WI38 (cell line): ENCODE results near the gene DACT2.
"Not testable (repeated sequence)": the region's sequence is repeated elsewhere in the genome, so short reads cannot be mapped to it uniquely, and the experiment has no call there.

Source experiments
- H3K4me3 ChIP-seq: 2 replicates; pipeline ENCODE4 v1.5.1; 2011; ENCODE audit warnings: low read depth, mild to moderate bottlenecking, control low read depth, low read length
- TF ChIP-seq, protein P1 (sequence below): IDR thresholded peaks from 2 replicates; pipeline ENCODE4 v1.5.1; 2012; ENCODE audit warnings: low read depth, mild to moderate bottlenecking, control low read depth, low read length

Gene DACT2

DNA sequence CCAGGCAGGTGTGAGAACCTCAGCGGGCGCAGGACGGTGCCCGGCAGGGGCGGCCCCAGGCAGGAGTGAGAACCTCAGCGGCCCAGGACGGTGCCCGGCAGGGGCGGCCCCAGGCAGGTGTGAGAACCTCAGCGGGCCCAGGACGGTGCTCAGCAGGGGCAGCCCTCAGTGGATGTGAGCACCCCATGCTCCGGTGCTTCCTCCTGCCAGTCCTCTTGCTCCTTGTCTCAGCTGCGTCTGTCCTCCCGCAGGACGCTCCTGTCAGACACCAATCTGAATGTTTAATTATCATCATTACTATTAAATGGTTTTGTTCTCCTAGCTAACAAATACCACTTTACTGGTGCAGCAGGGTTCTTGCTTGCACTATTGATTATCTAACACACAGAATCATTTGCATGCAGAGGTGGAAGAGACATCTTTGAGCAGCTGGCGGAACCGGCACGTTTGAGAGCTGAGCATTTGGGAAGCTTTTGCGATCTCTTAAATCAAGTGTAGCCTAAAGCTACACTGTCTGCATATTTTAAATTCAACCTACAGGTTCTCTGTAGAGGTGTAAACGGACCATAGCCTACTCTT is 39.4 kb upstream of the DACT2 start:
- H3K4me3 ChIP-seq = no peak overlapping the region
- TF ChIP-seq, protein P1, sequence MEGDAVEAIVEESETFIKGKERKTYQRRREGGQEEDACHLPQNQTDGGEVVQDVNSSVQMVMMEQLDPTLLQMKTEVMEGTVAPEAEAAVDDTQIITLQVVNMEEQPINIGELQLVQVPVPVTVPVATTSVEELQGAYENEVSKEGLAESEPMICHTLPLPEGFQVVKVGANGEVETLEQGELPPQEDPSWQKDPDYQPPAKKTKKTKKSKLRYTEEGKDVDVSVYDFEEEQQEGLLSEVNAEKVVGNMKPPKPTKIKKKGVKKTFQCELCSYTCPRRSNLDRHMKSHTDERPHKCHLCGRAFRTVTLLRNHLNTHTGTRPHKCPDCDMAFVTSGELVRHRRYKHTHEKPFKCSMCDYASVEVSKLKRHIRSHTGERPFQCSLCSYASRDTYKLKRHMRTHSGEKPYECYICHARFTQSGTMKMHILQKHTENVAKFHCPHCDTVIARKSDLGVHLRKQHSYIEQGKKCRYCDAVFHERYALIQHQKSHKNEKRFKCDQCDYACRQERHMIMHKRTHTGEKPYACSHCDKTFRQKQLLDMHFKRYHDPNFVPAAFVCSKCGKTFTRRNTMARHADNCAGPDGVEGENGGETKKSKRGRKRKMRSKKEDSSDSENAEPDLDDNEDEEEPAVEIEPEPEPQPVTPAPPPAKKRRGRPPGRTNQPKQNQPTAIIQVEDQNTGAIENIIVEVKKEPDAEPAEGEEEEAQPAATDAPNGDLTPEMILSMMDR = no peak

GRCh38 chr6:168356872-168357271 is 37.3 kb upstream of the DACT2 start:
- H3K4me3 ChIP-seq = not testable (repeated sequence)

- TF ChIP-seq, protein P1 = no peak
- no peak overlapping the region for H3K4me3 ChIP-seq
Measured at GRCh38 chr6:168355716-168356522, 36.3 kb upstream of the DACT2 start.

DNA sequence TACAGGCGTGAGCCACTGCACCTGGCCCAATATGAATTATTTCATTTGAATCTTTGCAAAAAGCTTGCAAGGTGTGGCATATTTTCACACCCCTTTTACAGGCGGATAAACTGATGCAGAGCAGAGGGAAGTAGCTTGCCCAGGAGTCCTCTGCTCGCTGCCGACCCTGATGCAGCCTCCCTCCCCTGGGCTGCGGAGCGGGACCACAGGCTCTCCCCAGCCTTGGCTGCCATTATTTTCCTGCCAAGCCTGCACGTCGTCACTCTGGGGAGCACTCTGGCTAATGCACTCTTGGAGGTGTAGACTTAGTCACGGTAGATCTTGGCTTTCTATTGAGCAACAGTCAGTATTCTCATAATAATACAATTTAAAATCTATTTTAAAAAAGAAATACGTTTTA is 34.8 kb upstream of the DACT2 start:
- TF ChIP-seq, protein P1 = no peak
- no peak overlapping the region for H3K4me3 ChIP-seq

DNA sequence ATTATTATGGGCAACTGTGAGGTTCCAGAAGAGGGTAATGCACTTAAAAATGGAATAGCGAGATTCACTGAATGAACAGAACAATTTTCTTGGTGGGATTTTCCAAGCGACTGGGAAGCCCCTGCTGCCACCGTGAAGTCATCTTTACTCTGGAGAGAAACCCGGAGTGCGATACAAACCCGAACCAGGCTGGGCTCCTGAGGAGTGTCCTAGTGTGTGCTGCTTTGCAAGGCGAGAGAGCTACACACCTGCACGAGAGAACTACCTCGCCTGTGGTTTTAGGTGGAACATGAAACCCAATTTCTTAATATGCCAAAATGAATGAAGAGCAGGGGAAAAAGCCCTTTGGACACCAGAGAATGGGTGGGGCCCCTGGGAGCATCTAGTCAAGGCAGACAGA is 33.5 kb upstream of the DACT2 start:
- H3K4me3 ChIP-seq = no peak overlapping the region
- TF ChIP-seq, protein P1 = no peak

- TF ChIP-seq, protein P1 = no peak
- H3K4me3 ChIP-seq = no peak overlapping the region
Measured at GRCh38 chr6:168352096-168352495, 32.5 kb upstream of the DACT2 start.

DNA sequence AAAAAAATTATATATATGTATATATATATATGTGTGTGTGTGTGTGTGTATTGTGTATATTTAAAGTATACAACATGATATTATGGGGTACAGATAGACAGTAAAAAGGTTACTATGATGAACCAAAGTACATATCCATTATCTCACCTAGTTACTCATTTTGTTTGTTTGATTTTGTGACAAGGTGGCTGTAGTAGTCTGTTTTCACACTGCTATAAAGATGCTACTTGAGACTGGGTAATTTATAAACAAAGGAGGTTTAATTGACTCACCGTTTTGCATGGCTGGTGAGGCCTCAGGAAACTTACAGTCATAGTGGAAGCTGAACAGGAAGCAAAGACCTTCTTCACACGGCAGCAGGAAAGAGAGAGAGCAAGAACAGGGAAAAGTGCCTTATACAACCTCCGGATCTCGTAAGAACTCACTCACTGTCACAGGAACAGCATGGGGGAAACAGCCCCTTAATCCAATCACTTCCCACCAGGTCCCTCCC is 30.2 kb upstream of the DACT2 start:
- TF ChIP-seq, protein P1 = no peak
- H3K4me3 ChIP-seq = no peak overlapping the region
